KBM-7 (cell line): ENCODE measurements around the gene MCOLN3.
"Not testable (repeated sequence)": the region's sequence is repeated elsewhere in the genome, so short reads cannot be mapped to it uniquely, and the experiment has no call there.

Source experiments
- DNase-seq: peaks from one replicate; pipeline ENCODE4 v3.0.0-alpha.2; 2015
- in situ Hi-C: fragments of 300-500 bp; cut with MboI; formaldehyde crosslinking; loops from 2 replicates; pipeline ENCODE4 v1.14.3; 2020; ENCODE audit warnings: low sequenced_read_pairs, low pct_unique_long_range_greater_than_20kb, mixed read lengths

The MCOLN3 gene

DNA sequence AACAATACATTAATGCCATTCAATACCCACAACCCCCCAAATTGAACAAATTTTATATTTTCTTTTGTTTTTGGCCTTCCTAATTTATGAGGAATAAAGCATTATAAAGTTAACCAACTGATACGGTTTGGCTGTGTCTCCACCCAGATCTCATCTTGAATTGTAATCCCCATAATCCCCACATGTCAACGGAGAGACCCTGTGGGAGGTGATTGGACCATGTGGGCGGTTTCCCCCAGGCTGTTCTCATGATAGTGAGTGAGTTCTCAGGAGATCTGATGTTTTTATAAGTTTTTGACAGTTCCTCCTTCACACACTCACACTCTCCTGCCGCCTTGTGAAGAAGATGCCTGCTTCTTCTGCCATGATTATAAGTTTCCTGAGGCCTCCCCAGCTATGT, 6.4 kb upstream of the MCOLN3 start:
- no peak for DNase-seq
- in situ Hi-C loops, result no loop called here

GRCh38 chr1:85049735-85050166, 1.5 kb upstream of the MCOLN3 start:
- in situ Hi-C loops, result no loop called here

GRCh38 chr1:85047472-85048295, 616 bp downstream of the MCOLN3 start:
- no peak for DNase-seq
- in situ Hi-C loops, result no loop called here

More at GRCh38 chr1:85049735-85050166, 1.5 kb upstream of the MCOLN3 start:
- DNase-seq, result no peak

- DNase-seq, result no peak
- in situ Hi-C loops, result no loop called here
Observed at GRCh38 chr1:85047144-85047471, 1.2 kb downstream of the MCOLN3 start.

DNA sequence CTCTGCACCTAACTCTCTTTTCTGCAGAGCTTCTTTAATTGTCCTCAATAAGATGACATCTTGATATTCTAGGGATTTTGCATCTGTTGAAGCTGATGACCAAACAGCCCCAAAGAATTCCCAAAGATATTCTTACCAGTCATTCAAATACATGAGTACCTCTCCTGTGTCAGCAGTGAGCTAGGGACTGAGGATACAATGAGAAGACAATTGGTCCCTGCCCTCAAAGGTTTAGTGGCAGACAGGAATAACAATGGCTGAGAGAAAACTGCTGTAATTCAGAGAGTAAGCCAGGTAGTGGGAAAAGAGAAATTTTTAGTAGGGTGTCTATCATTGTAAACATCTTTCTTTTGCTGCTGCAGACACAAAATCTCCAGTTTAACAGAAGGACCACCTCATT, 5.9 kb downstream of the MCOLN3 start:
- no peak for DNase-seq
- in situ Hi-C loops, result no loop called here

GRCh38 chr1:85041793-85042192, 6.5 kb downstream of the MCOLN3 start:
- in situ Hi-C loops, result no loop called here
- no peak for DNase-seq

DNA sequence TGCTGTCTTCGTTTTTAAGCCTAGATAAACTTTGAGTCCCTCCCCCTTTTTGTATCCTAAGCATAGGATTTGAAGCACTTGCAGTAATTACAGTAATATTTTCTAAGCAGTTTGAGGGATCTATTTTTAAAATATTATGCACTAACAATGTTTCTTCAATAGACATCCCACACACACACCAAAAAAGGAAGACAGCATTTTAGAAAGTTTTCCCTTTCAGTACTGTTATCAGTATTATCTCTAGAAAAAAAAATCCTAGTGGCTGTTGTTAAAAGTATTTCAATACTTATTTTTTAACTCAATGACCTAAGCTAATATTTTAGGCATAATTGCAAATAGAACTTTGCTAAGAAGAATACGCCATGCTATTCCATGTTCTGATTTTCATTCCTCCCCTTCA, 15.1 kb downstream of the MCOLN3 start:
- DNase-seq, result no peak
- in situ Hi-C loops, result no loop called here

DNA sequence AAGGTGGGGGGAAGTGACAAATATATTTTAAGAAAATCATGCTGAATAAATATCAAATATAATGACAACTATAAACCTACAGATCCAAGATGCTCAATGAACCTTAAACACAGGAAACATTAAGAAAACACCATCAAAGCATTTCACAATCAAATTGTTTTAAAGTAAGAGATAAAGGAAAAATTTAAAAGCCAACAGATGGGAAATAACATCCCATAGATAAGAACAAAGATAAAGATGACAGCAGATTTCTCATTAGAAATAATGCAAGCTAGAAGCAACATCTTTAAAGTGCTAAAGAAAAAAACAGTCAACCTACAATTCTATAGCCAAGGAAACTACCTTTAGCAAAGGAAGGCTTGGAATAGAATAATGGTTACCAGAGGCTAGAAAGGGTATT, 17.8 kb downstream of the MCOLN3 start:
- no peak for DNase-seq
- in situ Hi-C loops, result no loop called here

GRCh38 chr1:85028151-85028550, 20.1 kb downstream of the MCOLN3 start:
- in situ Hi-C loops, result no loop called here
- DNase-seq, result no peak

- in situ Hi-C loops, result no loop called here
- no peak for DNase-seq
Observed at GRCh38 chr1:85027242-85027983, 20.9 kb downstream of the MCOLN3 start.

GRCh38 chr1:85025940-85026339, 22.4 kb downstream of the MCOLN3 start:
- in situ Hi-C loops, result no loop called here
- DNase-seq, result no peak

- no peak for DNase-seq
Observed at GRCh38 chr1:85024736-85025135, 23.6 kb downstream of the MCOLN3 start.

DNA sequence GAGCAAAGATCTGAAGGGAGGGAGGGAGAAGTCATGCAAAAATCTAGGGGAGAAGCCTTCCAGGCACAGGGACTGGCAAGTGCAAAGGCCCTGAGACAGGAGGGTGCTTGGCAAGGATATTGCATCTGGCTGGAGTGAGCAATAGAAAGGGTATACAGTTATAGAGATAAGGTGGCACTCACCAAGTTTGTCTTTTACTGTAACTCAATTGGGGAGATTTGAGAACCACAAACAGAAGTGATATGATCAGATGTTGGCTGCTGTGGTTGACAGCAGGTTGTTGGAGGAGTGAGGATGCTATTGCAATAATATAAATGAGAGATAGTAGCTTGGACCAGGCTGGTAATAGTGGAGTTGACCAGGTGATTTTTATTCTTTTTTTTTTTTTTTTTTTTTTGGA, 25.6 kb downstream of the MCOLN3 start:
- DNase-seq, result no peak
- in situ Hi-C loops, result no loop called here

More at GRCh38 chr1:85024736-85025135, 23.6 kb downstream of the MCOLN3 start:
- in situ Hi-C loops, result no loop called here

DNA sequence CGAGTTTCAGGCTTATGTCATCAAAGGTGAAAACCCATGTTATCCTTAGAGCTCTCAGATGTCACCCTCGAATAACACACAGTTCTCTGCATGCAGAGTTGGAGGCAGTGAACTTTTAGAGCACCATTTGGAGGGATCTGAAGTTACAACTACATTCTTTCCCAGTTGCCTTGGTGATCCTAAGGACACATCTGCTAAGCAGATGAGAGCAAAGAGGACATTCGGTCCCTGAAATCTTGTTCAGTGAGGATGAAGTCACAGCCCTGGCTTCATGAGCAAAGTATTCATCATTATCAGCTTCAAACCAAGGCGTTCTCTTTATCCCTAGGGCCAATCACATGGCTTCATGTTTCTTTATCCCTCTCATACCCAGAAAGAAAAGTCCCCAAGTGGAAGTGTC, 28.3 kb downstream of the MCOLN3 start:
- no peak for DNase-seq
- in situ Hi-C loops, result no loop called here

DNA sequence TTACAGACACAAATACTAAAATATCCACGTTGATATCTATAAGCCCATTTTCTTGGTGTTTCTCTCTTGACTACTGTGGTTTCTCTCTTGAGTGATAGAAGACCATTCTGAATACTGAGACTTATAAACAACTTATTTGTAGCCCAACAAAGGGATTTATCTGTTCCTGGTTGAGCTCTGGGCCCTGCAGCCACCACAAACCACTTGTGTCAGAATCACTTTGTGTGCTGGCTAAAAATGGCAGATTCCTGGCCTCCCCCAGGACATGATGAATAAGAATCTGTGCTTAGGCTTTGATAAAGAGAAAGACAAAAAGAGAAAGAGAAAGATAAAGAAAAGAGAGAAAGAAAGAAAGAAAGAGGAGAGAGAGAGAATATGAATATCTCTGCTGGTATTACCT, 32.5 kb downstream of the MCOLN3 start:
- in situ Hi-C loops, result no loop called here

GRCh38 chr1:85005641-85006040, 42.7 kb downstream of the MCOLN3 start:
- in situ Hi-C loops, DNase-seq: not testable (repeated sequence)

More for the DNA sequence above, 32.5 kb downstream of the MCOLN3 start:
- no peak for DNase-seq

DNA sequence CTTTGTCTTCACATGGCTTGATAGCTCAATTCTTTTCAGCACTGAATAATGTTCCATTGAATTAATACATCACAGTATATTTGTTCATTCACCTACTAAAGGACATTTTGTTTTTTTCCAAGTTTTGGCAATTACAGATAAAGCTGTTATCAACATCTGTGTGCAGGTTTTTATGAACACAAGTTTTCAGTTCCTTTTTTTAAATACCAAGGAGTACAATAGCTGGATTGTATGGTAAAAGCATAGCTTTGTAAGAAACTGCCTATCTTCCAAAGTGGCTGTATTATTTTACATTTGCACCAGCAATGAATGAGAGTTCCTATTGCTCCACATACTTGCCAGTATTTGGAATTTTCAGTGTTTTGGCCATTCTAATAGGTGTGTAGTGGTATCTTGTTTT, 46.6 kb downstream of the MCOLN3 start:
- in situ Hi-C loops, result no loop called here
- DNase-seq, result no peak

GRCh38 chr1:84998642-84999280, 49.5 kb downstream of the MCOLN3 start:
- DNase-seq, result peak; percentile 77
- in situ Hi-C loops, result no loop called here

DNA sequence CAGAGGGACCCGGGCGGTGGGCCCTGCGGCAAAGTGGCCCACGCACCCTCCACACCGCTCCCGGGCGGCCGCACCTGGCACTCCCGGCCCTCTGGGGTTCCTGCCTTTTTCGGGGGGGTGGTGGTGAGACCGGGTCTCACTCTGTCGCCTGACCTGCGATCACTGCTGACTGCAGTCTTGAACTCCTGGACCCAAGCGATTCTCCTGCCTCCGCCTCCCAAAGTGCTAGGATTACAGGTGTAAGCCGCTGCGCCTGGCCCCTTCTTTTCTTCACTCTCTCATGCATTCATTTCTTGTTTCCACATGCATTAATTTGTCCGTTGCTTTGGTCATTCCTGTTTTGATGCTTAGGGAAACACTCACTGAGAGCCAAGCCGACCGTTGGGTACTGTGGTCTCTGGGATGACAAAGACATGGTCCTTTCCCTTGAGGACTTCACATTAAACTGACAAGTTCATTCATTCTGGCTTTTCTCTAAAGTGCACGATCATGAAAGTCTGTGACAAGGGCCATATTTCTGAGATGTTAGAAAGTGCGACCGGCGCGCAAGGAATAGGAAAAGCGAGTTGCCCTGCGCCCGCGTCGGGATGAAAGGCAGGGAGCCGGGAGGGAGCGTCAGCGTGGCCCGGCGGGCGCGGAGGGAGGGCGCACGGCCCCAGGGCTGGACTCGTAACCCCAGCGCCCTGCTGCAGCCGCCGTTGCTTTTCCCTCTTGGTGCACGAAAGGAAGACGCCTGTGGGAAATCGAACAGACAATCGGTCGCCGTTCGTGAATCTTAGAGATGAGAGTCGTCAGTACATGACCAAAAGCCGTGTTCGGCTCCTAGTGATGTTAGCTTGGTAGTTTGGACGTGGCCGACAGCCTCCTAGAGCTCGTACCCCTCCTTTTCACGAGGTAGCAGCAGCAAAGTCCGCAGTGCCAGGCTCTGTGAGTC, 50.4 kb downstream of the MCOLN3 start:
- peak; percentile 47 for DNase-seq
- in situ Hi-C loops, result no loop called here
